HL-60 (cell line): ENCODE data around the gene TMSB15C.

Source experiments
- CTCF ChIP-seq: IDR thresholded peaks from one replicate; pipeline ENCODE4 v1.5.1; 2011; ENCODE audit warnings: low read length, control low read depth, inconsistent platforms; ENCODE audit not compliant: insufficient read depth
- GABPA ChIP-seq: IDR thresholded peaks from 2 replicates; pipeline ENCODE4 v1.6.1; 2012; ENCODE audit warnings: low read depth
- POLR2AphosphoS5 ChIP-seq: IDR thresholded peaks from 2 replicates; pipeline ENCODE4 v1.6.1; 2012; ENCODE audit warnings: low read depth
- REST ChIP-seq: IDR thresholded peaks from 2 replicates; pipeline ENCODE4 v1.6.1; 2012; ENCODE audit warnings: low read depth; ENCODE audit not compliant: insufficient replicate concordance

- no peak for TF ChIP-seq CTCF
- no peak for TF ChIP-seq POLR2AphosphoS5
- no peak for TF ChIP-seq REST
- TF ChIP-seq GABPA, result no peak
Measured at GRCh38 chrX:104108955-104109354, 32.9 kb upstream of the TMSB15C start.
